HepG2 (cell line): ENCODE measurements around the gene PIGC. TPM values are rescaled to one million over a fixed set of nuclear protein-coding genes. Genes with fewer than 3 reads are reported as not detected.

Source experiments
- DNMT1 ChIP-seq: sonication (generic); formaldehyde crosslinking; IDR thresholded peaks from 2 replicates; pipeline ENCODE4 v1.5.1; 2020; ENCODE audit warnings: mild to moderate bottlenecking, missing genetic modification reagents
- DR1 ChIP-seq: sonication (generic); formaldehyde crosslinking; IDR thresholded peaks from 2 replicates; pipeline ENCODE4 v1.8.0; 2021; ENCODE audit warnings: mild to moderate bottlenecking, missing genetic modification reagents, inconsistent platforms
- FOSL1 ChIP-seq: sonication (generic); formaldehyde crosslinking; IDR thresholded peaks from 2 replicates; pipeline ENCODE4 v1.9.0; 2021; ENCODE audit warnings: missing genetic modification reagents, borderline replicate concordance
- MYC ChIP-seq: sonication (generic); formaldehyde crosslinking; IDR thresholded peaks from 2 replicates; pipeline ENCODE4 v1.9.0; 2021; ENCODE audit warnings: missing genetic modification reagents, borderline replicate concordance
- RAD21 ChIP-seq: fragments of 450-650 bp; formaldehyde crosslinking; IDR thresholded peaks from 2 replicates; pipeline ENCODE4 v1.5.0; 2020; ENCODE audit warnings: mild to moderate bottlenecking
- REL ChIP-seq: sonication (generic); formaldehyde crosslinking; conservative IDR thresholded peaks from 2 replicates; pipeline ENCODE4 v1.8.0; 2022; ENCODE audit warnings: mild to moderate bottlenecking, missing genetic modification reagents, moderate library complexity
- RXRB ChIP-seq: IDR thresholded peaks from 2 replicates; pipeline ENCODE4 v1.6.1; 2016; ENCODE audit warnings: borderline replicate concordance, missing genetic modification reagents, missing compliant biosample characterization
- SETDB1 ChIP-seq: sonication (generic); formaldehyde crosslinking; IDR thresholded peaks from 2 replicates; pipeline ENCODE4 v1.5.1; 2020; ENCODE audit warnings: missing genetic modification reagents, mild to moderate bottlenecking, borderline replicate concordance
- ZNF224 ChIP-seq: sonication (generic); formaldehyde crosslinking; IDR thresholded peaks from 2 replicates; pipeline ENCODE4 v1.5.0; 2020; ENCODE audit warnings: mild to moderate bottlenecking, missing genetic modification reagents
- ZNF841 ChIP-seq: sonication (generic); formaldehyde crosslinking; IDR thresholded peaks from 2 replicates; pipeline ENCODE4 v1.8.1; 2023; ENCODE audit warnings: missing genetic modification reagents, borderline replicate concordance
- polyA plus RNA-seq, 8 experiments: library from polyadenylated mRNA; depleted of rRNA in 3 of 8; stranded (reverse) in 7 of 8; unstranded in 1 of 8; fragments of >200 nt; fragmentation: Illumina TruSeq in 4 of 8; extraction: Trizol in 4 of 8; gene quantifications; 2 replicates each; pipeline versions ENCODE4 v1.2.1 to v1.2.3, GENCODE V29; 2011 to 2016; ENCODE audit warnings: low read depth in 4 of 8, missing spikeins in 1 of 8, mixed read lengths in 1 of 8; ENCODE audit not compliant: insufficient read depth in 1 of 8
- total RNA-seq, 5 experiments: library from RNA; depleted of rRNA; stranded (reverse); fragments of >200 nt; fragmentation: Illumina TruSeq; extraction: Trizol; gene quantifications; 2 replicates each; pipeline ENCODE4 v1.2.3, GENCODE V29; 2016; ENCODE audit warnings: low read depth in 1 of 5
- TF ChIP-seq, protein P1 (sequence below): sonication (generic); formaldehyde crosslinking; IDR thresholded peaks from 2 replicates; pipeline ENCODE4 v1.8.1; 2023; ENCODE audit warnings: mild to moderate bottlenecking, missing genetic modification reagents, borderline replicate concordance
- TF ChIP-seq, protein P2 (sequence below): sonication (generic); formaldehyde crosslinking; IDR thresholded peaks from 2 replicates; pipeline ENCODE4 v1.4.0; 2020; ENCODE audit warnings: low read depth, missing genetic modification reagents
- TF ChIP-seq, protein P3 (sequence below): sonication (generic); formaldehyde crosslinking; conservative IDR thresholded peaks from 2 replicates; pipeline ENCODE4 v1.8.0; 2022; ENCODE audit warnings: missing genetic modification reagents
- TF ChIP-seq, protein P4 (sequence below): sonication (generic); formaldehyde crosslinking; IDR thresholded peaks from 2 replicates; pipeline ENCODE4 v1.4.0; 2020; ENCODE audit warnings: missing genetic modification reagents, borderline replicate concordance

PIGC gene
- total and polyA plus RNA-seq, 2 of the 13 experiments (the other 11 are each of a cell fraction or from before 2014, with no cell fraction given), result 26.7 to 29.5 TPM

DNA sequence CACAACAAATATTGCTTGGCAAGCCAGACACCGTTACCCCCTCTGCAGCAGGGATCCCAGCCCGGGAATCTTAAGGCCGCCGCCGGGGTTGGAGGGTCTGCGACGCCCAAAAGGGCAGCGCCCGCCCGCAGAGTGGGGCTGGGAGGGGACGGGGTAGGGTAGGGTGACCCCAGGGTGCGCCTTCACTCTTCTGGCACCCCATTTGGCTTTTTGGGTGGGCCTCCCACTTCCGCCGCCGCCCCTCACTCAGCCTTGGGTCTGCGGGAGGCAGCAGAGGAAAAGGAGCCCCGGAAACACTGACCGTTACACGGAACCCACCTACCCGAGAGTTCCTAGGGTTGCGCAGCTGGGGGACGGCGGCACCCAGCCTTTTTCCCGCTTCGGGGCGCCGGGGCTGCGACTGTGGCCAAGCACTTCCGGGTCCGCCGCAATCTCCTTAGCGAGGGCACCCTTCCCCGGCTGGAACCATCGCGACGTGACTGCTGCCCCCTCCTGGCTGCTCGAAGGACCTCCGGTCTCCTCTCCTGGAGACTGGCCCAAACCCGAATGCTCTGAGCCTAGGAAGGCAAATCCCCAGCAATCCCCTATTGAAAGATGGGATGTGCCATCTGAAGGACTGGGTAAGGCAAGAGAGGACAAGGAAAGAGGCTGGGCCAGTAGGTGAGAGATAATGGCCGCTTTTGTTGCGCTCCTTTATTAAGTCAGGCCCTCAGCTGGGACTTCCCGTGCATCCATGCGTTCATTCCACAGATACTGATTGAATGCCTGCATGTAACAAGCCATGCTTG, at the start of gene PIGC (continued):
- TF ChIP-seq, protein P1, sequence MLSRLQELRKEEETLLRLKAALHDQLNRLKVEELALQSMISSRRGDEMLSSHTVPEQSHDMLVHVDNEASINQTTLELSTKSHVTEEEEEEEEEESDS (CRISPR knock-in tag), result no peak
- TF ChIP-seq, protein P2, sequence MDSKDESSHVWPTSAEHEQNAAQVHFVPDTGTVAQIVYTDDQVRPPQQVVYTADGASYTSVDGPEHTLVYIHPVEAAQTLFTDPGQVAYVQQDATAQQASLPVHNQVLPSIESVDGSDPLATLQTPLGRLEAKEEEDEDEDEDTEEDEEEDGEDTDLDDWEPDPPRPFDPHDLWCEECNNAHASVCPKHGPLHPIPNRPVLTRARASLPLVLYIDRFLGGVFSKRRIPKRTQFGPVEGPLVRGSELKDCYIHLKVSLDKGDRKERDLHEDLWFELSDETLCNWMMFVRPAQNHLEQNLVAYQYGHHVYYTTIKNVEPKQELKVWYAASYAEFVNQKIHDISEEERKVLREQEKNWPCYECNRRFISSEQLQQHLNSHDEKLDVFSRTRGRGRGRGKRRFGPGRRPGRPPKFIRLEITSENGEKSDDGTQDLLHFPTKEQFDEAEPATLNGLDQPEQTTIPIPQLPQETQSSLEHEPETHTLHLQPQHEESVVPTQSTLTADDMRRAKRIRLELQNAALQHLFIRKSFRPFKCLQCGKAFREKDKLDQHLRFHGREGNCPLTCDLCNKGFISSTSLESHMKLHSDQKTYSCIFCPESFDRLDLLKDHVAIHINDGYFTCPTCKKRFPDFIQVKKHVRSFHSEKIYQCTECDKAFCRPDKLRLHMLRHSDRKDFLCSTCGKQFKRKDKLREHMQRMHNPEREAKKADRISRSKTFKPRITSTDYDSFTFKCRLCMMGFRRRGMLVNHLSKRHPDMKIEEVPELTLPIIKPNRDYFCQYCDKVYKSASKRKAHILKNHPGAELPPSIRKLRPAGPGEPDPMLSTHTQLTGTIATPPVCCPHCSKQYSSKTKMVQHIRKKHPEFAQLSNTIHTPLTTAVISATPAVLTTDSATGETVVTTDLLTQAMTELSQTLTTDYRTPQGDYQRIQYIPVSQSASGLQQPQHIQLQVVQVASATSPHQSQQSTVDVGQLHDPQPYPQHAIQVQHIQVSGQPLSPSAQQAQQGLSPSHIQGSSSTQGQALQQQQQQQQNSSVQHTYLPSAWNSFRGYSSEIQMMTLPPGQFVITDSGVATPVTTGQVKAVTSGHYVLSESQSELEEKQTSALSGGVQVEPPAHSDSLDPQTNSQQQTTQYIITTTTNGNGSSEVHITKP (CRISPR knock-in tag), result peak; percentile 85
- TF ChIP-seq RAD21 (CRISPR knock-in tag), result peak; percentile 71
- no peak for TF ChIP-seq REL
- TF ChIP-seq DR1 (CRISPR knock-in tag), result no peak
- peak; percentile 40; the same call in 1 of the 2 replicates for TF ChIP-seq SETDB1 (CRISPR knock-in tag)
- peak; percentile 47 for TF ChIP-seq DNMT1 (CRISPR knock-in tag)
- no peak for TF ChIP-seq ZNF841 (CRISPR knock-in tag)
- TF ChIP-seq, protein P3, sequence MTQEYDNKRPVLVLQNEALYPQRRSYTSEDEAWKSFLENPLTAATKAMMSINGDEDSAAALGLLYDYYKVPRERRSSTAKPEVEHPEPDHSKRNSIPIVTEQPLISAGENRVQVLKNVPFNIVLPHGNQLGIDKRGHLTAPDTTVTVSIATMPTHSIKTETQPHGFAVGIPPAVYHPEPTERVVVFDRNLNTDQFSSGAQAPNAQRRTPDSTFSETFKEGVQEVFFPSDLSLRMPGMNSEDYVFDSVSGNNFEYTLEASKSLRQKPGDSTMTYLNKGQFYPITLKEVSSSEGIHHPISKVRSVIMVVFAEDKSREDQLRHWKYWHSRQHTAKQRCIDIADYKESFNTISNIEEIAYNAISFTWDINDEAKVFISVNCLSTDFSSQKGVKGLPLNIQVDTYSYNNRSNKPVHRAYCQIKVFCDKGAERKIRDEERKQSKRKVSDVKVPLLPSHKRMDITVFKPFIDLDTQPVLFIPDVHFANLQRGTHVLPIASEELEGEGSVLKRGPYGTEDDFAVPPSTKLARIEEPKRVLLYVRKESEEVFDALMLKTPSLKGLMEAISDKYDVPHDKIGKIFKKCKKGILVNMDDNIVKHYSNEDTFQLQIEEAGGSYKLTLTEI, result no peak
- TF ChIP-seq FOSL1, result no peak
- peak; percentile 52; the same call in 1 of the 2 replicates for TF ChIP-seq RXRB
- TF ChIP-seq ZNF224, result peak; percentile 76; the same call in 1 of the 2 replicates
- TF ChIP-seq, protein P4, sequence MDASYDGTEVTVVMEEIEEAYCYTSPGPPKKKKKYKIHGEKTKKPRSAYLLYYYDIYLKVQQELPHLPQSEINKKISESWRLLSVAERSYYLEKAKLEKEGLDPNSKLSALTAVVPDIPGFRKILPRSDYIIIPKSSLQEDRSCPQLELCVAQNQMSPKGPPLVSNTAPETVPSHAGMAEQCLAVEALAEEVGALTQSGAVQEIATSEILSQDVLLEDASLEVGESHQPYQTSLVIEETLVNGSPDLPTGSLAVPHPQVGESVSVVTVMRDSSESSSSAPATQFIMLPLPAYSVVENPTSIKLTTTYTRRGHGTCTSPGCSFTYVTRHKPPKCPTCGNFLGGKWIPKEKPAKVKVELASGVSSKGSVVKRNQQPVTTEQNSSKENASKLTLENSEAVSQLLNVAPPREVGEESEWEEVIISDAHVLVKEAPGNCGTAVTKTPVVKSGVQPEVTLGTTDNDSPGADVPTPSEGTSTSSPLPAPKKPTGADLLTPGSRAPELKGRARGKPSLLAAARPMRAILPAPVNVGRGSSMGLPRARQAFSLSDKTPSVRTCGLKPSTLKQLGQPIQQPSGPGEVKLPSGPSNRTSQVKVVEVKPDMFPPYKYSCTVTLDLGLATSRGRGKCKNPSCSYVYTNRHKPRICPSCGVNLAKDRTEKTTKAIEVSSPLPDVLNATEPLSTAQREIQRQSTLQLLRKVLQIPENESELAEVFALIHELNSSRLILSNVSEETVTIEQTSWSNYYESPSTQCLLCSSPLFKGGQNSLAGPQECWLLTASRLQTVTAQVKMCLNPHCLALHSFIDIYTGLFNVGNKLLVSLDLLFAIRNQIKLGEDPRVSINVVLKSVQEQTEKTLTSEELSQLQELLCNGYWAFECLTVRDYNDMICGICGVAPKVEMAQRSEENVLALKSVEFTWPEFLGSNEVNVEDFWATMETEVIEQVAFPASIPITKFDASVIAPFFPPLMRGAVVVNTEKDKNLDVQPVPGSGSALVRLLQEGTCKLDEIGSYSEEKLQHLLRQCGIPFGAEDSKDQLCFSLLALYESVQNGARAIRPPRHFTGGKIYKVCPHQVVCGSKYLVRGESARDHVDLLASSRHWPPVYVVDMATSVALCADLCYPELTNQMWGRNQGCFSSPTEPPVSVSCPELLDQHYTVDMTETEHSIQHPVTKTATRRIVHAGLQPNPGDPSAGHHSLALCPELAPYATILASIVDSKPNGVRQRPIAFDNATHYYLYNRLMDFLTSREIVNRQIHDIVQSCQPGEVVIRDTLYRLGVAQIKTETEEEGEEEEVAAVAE (CRISPR knock-in tag), result 0 out of 2 replicates have a peak, but pooled peaks have one; percentile 32
- TF ChIP-seq MYC (CRISPR knock-in tag), result peak; percentile 58; the same call in 1 of the 2 replicates
